IPS-15b (cell line): ENCODE measurements around the gene INTS6.
"Not testable (repeated sequence)": the region's sequence is repeated elsewhere in the genome, so short reads cannot be mapped to it uniquely, and the experiment has no call there.

Experiments used
- H3K27me3 ChIP-seq: one replicate; pipeline ENCODE4 v1.6.1; 2013; ENCODE audit warnings: low read length; ENCODE audit not compliant: control insufficient read depth, insufficient read depth
- H3K36me3 ChIP-seq: one replicate; pipeline ENCODE4 v1.6.1; 2013; ENCODE audit warnings: low read length; ENCODE audit not compliant: control insufficient read depth, insufficient read depth
- H3K4me1 ChIP-seq: one replicate; pipeline ENCODE4 v1.6.1; 2013; ENCODE audit warnings: mild to moderate bottlenecking, low read length; ENCODE audit not compliant: control insufficient read depth, insufficient read depth
- H3K4me3 ChIP-seq: one replicate; pipeline ENCODE4 v1.5.1; 2013; ENCODE audit warnings: low read depth, low read length
- H3K9ac ChIP-seq: one replicate; pipeline ENCODE4 v1.6.1; 2013; ENCODE audit warnings: low read depth, mild to moderate bottlenecking, low read length
- H3K9me3 ChIP-seq: one replicate; pipeline ENCODE4 v1.6.1; 2013; ENCODE audit warnings: mild to moderate bottlenecking, low read length; ENCODE audit not compliant: control insufficient read depth, insufficient read depth

Gene INTS6

DNA sequence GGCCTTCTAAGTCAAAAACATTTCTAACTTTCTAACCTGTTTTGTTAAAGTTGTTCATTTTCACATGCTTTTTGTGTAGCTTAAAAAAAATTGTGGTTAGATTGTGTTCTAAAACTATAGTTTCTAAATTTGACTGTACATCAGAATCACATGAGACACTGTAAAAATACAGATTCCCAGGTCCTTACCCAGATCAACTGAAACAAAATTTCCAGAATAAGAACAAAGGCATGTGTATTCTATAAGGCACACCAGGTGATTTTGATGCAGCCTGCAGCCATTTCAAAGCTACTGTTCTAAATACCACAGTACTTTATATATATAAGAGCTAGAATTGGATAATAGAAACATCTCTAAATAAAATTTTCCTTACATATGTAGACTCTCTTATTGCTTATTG lies 29.1 kb downstream of the INTS6 start:
- H3K9ac ChIP-seq, result no peak overlapping the region
- no peaks in the 10 kb centered on the region for H3K27me3 ChIP-seq
- peaks cover 39% of the 10 kb centered on the region for H3K4me1 ChIP-seq
- H3K36me3 ChIP-seq, result peaks cover 2% of the 10 kb centered on the region
- no peaks in the 10 kb centered on the region for H3K9me3 ChIP-seq
- H3K4me3 ChIP-seq, result no peak overlapping the region

DNA sequence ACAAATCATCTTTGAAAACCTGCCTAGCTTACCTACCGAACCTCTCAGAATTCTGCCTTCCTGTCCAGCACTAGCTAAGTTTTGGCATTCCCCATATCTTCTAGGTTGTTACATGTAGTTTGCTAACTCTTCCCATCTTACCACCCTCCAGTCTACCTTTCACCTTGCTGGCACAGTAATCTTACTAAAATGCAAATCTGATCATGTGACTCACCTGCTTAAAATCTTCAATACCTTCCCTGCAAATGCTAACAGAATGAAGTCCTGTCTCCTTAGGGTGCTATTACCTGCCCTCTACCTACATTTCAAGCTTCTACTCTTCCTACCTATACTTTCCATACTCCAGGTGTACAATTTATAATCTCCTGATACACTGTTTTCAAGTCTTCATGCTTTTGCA lies 30.4 kb downstream of the INTS6 start:
- Histone ChIP-seq H3K4me1 (peaks cover 39% of the 10 kb centered on the region), H3K27me3 (no peaks in the 10 kb centered on the region), H3K9ac (no peak overlapping the region), H3K9me3 (no peaks in the 10 kb centered on the region), H3K4me3 (no peak overlapping the region), H3K36me3 (peaks cover 2% of the 10 kb centered on the region)

DNA sequence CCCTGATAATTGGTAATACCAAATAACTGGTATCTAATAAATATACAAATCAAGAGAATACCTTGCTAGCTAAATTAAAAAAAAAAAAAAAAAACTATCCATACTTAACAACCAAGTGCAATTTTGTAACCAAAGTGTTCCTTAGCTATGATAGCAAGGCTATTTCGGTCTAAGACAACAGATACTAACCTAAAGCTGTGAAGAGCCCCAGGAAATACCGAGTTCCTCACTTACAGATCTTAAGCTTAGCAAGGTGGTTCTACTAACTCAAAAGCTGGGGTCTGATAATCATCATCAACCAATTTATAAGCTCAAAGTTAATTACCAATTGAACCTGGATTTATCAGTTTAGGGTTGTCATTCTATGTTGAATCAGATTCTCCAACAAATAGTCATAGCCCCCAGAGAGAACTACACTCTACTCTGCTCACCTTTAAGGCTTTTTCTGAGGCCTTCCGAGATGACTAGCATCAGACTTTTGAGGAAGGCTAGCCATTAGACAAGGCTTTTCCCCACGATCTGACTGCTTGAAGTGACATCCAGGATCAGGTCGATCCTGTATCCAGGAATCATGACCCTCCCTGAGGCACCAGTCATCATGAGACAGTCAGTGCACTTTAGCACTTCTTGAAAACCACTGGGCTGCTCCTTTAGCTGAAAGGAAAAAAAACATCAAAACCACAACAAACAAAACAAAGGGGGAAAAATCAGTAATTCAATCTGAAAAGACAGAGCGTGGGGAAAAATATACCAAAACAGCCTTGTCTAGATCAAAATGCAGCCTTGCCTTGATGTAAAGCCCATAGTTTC lies 31.9 kb downstream of the INTS6 start:
- Histone ChIP-seq H3K9me3 (no peaks in the 10 kb centered on the region), H3K27me3 (no peaks in the 10 kb centered on the region), H3K9ac (no peak overlapping the region), H3K4me1 (peaks cover 31% of the 10 kb centered on the region), H3K36me3 (peaks cover 2% of the 10 kb centered on the region), H3K4me3 (no peak overlapping the region)

DNA sequence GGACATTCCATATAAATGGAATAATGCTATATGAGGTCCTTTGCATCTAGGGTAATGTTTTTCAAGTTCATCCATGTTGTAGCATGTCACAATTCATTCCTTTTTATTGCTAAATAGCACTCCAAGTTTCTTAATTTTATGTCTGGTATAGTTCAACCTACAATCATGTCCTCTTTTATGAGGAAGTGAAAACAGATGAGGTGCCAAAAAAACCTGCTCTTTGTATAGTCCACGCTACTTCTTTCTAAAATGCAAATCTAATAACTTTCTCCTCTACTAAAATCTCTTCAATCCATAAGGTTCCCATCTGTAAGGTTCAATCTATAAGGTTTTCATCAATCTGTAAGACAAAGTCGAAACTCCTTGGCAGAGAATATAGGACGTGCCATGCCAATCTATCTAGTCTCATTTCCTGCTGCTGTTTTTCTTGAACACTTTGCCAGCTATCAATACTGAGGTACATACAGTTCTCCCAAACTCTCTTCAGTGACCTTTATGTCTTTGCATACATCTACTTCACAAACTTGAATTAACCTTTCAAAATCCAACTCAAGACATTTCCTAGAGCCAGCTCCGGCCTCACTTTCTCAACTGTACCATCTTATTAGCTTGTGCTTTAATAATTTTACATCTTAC lies 33.7 kb downstream of the INTS6 start:
- Histone ChIP-seq H3K36me3 (peaks cover 2% of the 10 kb centered on the region), H3K4me1 (peaks cover 18% of the 10 kb centered on the region), H3K27me3 (no peaks in the 10 kb centered on the region), H3K9ac (no peak overlapping the region), H3K4me3 (no peak overlapping the region), H3K9me3 (no peaks in the 10 kb centered on the region)

DNA sequence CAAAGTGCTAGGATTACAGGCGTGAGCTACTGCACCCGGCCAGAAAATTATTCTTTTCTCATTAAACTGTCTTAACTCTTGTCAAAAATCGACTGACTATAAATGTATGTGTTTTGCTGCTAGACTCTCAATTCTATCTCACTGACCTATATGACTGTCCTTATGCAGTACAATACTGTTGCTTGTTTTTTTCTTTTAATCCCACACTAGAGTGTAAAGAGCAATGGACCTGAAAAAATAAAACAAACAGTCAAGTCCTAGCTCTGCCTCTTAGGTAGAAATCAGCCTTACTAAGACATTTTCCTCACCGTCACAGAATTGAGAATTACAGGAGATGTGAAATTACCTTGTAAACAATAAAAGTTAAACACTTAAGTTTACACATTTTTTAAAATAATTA lies 35.1 kb downstream of the INTS6 start:
- no peaks in the 10 kb centered on the region for H3K27me3 ChIP-seq
- peaks cover 10% of the 10 kb centered on the region for H3K4me1 ChIP-seq
- H3K9me3 ChIP-seq, result no peaks in the 10 kb centered on the region
- peaks cover 2% of the 10 kb centered on the region for H3K36me3 ChIP-seq
- no peak overlapping the region for H3K4me3 ChIP-seq
- no peak overlapping the region for H3K9ac ChIP-seq

DNA sequence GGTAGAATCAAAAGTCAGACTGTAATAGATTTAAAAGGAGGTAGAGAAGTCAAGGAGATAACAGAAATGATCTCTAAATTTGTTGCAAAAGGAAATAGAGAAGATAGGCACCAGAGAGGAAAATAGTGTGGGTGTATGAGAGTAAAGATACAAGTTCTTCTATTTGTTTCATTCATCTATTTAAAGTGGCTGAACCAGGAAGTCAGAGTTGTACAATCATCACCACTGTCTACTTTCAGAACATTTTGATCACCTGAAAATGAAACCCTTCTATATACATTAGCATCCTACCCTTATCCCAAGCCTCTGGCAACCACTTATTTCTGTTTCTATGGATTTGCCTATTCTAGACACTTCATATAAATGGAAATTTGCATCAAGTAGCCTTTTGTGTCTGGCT lies 36.7 kb downstream of the INTS6 start:
- no peak overlapping the region for H3K4me3 ChIP-seq
- H3K36me3 ChIP-seq, result peaks cover 2% of the 10 kb centered on the region
- no peaks in the 10 kb centered on the region for H3K27me3 ChIP-seq
- peaks cover under 1% of the 10 kb centered on the region for H3K4me1 ChIP-seq
- H3K9ac ChIP-seq, result no peak overlapping the region
- H3K9me3 ChIP-seq, result no peaks in the 10 kb centered on the region

DNA sequence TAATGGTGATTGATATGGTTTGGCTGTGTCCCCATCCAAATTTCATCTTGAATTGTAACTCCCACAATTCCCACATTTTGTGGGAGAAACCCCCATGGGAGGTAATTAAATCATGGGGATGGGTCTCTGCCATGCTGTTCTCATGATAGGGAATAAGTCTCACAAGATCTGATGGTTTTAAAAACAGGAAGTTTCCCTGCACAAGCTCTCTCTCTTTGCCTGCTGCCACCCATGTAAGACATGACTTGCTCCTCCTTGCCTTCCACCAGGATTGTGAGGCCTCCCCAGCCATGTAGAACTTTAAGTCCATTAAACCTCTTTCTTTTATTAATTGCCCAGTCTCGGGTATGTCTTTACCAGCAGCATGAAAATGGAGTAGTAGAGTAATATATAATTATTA lies 37.5 kb downstream of the INTS6 start:
- H3K4me1 ChIP-seq, H3K9me3 ChIP-seq, H3K4me3 ChIP-seq, H3K36me3 ChIP-seq, H3K27me3 ChIP-seq, H3K9ac ChIP-seq: not testable (repeated sequence)

DNA sequence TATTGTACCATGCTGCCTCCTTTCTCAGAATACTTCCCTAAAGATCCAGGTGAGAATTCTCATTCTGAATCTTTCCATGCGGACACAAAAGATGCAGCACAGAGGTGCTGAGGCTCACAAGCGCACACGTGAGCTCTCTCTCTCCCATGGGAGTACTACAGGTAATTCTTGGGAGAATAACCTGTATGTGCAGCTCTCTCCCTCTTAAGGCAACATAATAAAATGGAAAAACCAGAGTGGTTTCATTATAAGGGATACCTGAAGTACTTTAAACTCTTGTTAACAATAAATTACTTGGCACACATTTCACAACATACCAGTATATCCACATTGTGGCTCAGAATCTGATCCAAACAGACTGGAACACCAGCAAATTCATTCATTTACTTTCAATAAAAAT lies 40.4 kb downstream of the INTS6 start:
- no peaks in the 10 kb centered on the region for H3K4me1 ChIP-seq
- no peak overlapping the region for H3K4me3 ChIP-seq
- H3K9ac ChIP-seq, result no peak overlapping the region
- H3K9me3 ChIP-seq, result no peaks in the 10 kb centered on the region
- no peaks in the 10 kb centered on the region for H3K36me3 ChIP-seq
- no peaks in the 10 kb centered on the region for H3K27me3 ChIP-seq

DNA sequence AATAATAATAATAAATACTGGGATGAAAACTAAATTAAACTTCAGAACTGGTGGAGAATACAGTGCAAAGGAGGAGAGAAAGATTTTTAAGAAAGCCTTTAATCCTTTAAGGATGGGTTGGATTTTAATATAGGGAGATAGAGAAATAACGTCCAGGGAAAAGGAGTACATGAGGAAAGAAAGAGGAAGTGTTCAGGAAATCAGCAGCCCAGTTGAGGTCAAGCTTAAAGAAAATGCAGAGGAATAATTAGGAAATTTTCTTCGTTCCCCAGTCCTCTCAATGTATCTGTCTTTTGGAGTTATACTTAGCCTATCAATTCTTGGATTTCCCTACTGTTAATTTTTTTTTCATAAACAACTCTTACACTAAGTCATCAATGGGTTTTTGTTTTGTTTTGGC lies 47.7 kb downstream of the INTS6 start:
- Histone ChIP-seq H3K9ac (no peak overlapping the region), H3K4me3 (no peak overlapping the region), H3K36me3 (no peaks in the 10 kb centered on the region), H3K27me3 (no peaks in the 10 kb centered on the region), H3K4me1 (no peaks in the 10 kb centered on the region), H3K9me3 (no peaks in the 10 kb centered on the region)

DNA sequence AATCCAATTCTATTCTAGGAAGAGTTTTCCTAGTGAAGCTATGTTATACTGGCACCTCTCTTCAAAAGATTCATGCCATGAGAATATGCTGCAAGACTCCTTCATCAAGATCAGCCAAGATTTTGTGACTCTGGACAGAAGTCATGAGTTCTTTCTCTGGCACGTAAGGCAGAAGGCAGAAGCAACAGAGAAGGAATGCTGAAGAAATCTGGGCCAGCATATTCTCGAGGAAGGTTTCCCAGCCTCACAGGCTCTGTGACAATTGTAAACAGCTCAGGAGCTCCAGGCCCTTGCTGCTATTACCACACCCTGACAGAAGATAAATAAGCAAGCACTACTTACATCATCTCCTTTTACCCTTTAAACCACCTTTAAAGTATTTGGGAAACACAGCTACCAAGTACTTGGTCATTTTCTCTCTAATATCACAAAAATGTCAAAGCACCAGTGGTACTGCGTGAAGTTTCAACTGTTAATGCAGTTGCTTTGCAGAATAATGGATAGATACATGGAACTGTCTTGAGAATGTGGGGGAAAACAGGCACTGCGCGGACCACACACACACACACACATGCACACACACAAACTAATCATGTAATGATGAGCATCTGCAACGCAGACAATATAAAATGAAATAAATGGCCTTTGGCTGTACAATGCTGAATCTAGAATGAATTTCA lies 55.4 kb downstream of the INTS6 start:
- Histone ChIP-seq H3K4me3 (no peak overlapping the region), H3K36me3 (no peaks in the 10 kb centered on the region), H3K9ac (no peak overlapping the region), H3K4me1 (peaks cover 3% of the 10 kb centered on the region), H3K9me3 (no peaks in the 10 kb centered on the region), H3K27me3 (no peaks in the 10 kb centered on the region)

DNA sequence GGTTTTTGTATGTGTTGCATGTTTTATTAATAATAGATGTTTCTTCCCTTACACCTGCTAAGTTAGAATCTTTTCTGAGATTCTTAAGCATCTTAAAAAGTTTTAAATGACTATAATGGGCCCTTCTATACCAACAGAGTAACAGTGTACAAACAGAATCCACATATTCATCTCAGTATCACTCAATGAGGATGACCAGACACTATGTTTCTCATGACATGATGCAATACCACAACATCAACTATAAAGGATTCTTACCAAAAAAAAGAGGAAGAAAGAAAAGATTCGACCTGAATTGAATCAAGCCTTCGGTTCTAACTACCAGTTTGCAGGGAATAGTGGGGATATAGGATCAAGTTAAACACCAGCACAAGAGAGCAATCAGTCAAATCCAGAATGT lies 56.5 kb downstream of the INTS6 start:
- Histone ChIP-seq H3K9ac (no peak overlapping the region), H3K4me1 (peaks cover 3% of the 10 kb centered on the region), H3K27me3 (no peaks in the 10 kb centered on the region), H3K9me3 (no peaks in the 10 kb centered on the region), H3K4me3 (no peak overlapping the region), H3K36me3 (no peaks in the 10 kb centered on the region)

DNA sequence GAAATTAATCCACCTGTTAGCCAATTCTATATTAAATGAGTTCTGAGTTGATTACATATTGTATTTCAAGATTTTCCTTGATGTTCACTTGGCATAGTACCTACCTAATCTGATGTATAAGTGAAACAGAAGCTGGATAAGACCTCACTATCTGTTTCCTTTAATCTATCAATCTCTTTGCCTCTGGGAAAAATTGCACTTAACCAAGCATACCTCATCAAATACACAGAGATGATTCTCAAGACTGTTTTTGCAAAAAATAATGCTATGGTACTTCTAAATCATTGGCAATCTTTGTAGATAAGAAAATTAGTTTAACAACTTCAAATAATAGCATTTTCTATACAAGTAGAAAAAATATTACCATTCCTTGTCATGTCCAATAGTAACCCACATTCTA lies 58.1 kb downstream of the INTS6 start:
- H3K27me3 ChIP-seq, result no peaks in the 10 kb centered on the region
- H3K9ac ChIP-seq, result no peak overlapping the region
- no peaks in the 10 kb centered on the region for H3K9me3 ChIP-seq
- no peak overlapping the region for H3K4me3 ChIP-seq
- H3K36me3 ChIP-seq, result no peaks in the 10 kb centered on the region
- H3K4me1 ChIP-seq, result peaks cover 3% of the 10 kb centered on the region
